HG03025 (cell line): Measurements from ENCODE around the gene C2CD4D.

ENCODE experiments used
- ATAC-seq: cut with Tn5 transposase; IDR thresholded peaks from one replicate; pipeline ENCODE4 v1.9.1; 2021; ENCODE audit warnings: mild to moderate bottlenecking, moderate library complexity; ENCODE audit not compliant: unreplicated experiment, low FRiP score

C2CD4D gene

DNA sequence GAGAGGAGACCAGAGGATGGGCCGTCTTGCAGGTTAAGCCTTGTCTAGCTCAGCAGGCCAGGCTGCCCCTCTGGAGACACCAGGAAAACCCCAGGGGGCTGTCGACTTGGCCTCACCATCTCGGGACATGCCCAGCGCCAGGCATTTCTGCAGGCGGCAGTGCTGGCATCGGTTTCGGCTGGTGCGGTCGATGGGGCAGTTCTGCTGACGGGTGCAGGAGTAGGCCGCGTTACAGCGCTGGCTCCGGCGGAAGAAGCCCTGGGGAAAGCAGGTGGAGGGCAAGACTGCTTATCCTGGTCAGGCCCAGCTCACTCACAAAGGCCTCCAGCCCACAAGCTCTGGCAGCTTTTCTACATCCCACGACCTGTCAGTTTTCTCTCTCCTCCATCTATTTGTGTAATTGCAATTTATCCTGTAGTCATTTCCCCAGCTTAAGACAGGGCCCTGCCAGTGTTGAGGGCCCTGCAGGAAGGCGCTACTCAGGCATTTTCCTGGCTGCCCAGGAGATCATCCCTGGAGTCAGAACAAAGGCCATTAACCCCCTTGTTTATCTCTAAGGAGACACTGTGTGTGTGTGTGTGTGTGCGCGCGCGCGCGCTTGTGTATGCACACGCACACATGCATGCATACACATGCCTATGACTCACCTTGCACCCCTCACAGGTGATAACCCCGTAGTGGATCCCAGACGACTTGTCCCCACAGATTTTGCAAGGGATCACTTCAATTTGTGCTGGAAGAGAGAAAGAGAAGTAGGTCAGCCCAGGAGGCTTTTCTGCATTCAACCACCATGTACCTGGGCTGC lies 22.9 kb downstream of the C2CD4D start:
- no peak for ATAC-seq

DNA sequence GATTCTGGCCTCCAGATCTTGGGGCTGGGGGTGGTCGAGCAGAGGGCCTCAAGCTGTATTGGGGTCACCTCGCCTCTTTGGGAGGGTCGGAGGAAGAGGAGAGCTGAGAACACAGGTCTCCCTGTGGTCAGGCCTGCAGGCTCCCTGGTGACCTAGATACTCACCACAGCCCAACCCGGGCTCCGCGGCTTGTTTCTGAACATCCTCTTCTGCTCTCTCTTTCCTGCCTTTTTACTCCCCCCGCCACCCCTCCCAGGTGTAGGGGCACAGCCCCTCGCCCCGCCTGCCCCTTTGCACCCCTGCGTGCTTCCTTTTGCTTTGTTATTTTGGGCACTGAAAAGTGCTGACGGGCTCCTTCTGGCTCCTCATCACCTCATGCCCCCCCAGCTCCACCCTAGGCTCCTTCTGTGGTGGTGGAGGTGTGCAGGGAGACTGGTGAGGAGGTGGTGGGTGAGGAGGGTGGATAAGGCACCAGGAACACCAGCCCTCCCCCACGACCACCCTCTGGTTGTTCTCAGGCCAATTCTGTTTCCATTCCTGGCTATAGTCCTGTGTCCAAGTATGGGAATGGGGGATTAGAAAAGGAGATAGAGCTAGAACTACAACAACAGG lies 23.8 kb downstream of the C2CD4D start:
- ATAC-seq: no peak

DNA sequence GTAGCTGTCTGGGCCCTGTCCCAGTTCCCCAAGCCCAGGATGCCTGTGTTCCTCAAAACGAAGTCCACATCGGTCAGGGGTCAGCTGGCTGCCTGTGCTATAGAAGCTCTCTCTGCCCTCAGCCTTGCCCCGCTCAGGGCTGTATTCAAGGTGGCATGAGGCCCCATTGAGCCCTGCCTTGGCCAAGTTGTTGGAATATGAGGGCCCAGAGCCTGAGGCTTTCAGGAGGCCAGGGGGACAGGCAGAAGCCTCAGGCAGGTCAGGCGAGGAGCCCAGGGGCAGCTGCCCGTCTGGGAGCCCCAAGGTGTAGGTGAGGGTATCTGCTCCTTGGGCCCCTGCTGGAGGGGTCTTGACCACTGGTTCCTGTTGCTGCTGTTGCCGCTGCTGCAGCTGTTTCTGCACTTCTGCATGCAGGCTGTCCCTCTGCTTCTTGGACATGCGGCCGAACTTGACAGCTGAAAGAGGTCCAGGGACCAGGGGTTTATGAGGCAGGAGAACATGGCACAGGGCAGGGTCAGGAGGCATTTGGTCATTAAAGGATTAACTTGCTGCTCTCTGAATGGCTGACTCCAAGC lies 24.6 kb downstream of the C2CD4D start:
- no peak for ATAC-seq

DNA sequence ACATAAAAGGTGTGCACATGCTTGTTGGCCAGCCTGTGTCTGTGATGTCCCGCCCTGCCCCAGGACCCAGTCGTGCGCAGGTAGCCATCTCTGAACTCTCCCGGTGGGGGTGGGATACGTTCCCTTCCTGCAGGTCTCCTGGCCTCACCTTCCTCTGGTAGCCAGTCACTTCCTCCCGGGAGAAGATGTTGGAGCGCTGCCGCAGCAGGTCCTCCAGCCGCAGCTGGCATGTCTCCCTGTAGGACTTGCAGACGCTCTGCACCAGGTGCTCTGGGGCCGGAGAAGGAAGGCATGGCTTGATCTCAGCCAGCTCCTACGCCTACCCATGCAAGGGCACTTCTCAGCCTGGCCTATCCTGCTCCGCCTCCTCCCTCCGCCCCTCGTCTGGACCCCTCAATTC lies 25.2 kb downstream of the C2CD4D start:
- no peak for ATAC-seq

DNA sequence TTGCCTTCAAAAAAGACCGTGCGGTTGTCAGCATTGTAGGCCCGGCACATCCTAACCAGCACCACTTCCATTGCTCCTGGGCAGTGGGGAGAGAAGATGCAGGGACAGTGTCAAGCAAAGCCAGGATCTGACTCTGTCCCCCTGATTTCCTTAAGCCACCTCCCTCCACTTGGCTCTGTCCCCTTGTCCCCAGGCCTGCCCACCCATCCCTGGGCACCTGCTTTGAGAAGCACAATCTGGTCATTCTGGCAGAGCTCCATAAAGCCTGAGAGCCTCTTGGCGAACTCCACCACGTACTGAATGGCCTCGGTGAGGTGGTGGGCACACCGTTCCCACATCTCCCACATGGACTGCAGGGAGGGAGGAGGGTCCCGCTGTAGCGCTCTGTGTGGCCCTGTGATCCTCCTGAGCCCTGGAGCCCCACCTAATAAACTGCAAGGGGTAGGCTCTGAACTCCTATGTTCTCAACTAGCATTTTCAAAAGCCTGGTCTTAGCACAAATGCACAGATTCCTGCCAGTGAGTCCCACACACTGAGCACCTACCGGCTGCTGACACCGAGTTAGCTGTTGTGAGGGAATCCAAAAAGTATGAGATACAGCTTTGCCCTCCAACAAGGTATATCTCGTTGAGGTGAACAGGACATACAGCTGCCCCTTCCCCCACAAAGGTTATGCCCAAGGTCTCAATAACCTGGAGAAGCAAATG lies 26.2 kb downstream of the C2CD4D start:
- no peak for ATAC-seq

DNA sequence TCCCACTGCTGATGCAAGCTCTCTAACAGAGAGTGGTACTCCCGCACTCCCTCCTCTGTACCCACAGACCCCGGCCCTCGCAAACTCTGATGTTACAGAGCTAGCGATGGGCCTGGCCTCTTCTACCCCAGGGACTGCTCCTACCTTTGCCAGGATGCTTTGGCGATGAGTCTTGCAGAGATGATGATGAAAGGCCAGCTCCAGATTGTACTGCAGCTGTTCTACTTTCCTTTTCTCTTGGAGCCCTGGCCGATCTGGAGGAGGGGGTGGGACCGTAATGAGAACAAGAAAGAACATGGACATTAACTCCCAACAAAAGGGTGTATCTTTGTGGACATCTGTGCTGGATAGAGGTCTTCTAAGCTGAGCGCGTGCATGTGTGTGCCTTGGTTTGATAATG lies 28.4 kb downstream of the C2CD4D start:
- ATAC-seq: no peak

DNA sequence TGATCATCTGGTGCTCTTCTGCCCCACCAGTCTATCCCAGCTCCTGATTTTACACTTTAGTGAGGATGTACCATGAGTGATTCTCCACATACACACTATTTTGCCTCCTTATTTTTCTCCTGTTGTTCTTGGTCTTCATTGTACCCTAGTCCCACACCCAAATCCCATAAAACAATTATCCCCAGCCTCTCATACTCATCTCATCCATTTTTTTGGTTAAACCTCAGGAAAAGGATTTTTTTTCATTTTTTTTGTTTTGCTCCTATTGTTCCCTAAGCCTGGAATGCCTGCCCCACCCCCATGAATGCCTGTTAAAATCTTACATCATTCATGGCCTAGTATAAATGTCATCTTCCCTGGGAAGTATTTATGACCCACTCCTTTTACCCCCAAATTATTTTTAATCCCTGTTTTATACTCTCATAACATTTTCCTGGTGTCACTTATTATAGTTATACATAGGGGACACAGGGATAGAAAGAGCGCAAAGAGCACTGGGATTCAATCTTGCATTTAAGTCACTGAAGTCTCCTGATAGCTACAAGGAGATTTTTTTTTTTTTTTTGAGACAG lies 29.5 kb downstream of the C2CD4D start:
- ATAC-seq: no peak

DNA sequence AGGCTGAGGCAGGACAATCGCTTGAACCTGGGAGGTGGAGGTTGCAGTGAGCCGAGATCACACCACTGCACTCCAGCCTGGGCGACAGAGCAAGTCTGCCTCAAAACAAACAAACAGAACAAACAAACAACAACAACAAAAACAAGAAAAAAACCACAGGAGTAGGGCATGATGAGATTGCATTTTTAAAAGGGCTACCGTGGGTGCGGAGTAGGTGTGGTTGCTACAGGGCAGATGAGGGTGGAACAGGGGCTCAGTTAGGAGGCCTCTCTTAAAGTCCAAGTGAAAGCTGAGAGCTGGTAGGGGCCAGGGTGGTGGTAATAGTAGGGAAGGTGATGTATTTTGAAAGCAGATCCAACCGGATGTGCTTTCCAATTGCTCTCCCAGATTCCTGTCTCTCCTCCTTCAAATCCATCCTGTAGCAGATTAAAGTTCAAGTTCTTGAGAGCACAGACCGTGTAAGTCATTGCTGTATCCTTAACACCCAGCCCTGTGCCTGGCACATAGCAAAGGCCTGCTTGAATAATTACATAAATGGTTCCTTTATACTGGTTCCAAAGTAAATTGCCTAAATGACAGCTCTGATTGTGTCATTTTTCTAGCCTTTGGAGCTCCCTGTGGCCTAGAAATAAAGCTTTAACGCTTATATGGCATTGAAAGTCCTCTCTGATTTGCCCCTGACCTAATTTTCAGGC lies 30.2 kb downstream of the C2CD4D start:
- no peak for ATAC-seq

DNA sequence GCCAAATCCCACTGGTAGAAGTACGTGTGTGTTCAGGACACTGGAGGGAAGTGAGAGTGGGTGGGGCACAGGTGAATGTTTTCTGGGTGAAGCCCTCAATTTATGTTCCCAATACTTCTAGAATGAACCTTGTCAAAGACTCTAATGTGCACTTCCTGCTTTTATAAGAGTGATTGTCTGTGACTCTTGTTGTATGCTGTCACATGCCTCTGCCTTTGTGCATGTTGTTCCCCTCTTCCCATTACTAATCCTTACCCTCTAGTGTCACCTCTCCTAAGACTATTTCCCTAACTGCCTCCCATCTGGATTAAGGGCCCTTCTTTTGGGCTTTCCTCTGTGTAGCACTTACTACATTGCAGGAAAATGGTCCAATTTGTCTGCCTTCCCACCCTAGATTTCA lies 31.9 kb downstream of the C2CD4D start:
- ATAC-seq: no peak

DNA sequence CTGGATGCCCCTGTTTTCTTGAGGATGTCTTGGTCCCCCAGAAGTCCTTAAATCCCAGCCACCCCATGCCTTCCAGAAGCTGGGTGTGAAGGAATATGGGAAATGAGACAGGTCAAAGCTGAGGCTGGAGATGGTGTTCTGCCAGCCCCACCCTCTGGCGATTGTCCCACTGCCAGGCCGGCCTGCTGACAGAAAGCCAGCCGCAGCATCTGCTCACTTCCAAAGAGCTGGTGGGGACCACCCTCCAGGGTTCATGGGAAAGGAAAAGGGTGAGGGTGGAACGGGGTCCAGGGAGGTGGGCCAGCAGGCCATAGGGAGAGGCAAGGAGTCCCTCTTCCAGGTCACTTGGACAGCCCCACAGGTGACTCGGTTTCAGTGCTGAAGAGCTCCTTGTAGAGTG lies 32.5 kb downstream of the C2CD4D start:
- ATAC-seq: no peak

DNA sequence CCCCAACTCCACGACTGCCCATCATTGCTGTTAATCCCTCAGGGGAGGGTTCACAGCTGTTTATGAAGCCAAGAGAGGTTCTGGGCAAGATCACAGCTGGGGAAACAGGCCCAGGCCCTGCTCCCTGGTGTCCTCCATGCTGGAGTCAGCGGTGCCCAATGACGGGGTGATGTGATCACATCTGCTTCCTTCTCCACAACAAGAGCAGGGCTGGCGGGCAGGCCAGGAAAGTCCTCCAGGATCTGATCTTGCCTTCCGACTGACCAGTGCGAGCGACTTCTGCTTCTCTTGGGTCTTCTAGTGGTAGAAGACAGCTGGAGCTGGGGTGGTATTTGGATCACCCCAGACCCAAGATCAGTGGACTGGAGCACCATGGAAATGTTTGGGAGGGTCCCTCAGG lies 33.5 kb downstream of the C2CD4D start:
- no peak for ATAC-seq

DNA sequence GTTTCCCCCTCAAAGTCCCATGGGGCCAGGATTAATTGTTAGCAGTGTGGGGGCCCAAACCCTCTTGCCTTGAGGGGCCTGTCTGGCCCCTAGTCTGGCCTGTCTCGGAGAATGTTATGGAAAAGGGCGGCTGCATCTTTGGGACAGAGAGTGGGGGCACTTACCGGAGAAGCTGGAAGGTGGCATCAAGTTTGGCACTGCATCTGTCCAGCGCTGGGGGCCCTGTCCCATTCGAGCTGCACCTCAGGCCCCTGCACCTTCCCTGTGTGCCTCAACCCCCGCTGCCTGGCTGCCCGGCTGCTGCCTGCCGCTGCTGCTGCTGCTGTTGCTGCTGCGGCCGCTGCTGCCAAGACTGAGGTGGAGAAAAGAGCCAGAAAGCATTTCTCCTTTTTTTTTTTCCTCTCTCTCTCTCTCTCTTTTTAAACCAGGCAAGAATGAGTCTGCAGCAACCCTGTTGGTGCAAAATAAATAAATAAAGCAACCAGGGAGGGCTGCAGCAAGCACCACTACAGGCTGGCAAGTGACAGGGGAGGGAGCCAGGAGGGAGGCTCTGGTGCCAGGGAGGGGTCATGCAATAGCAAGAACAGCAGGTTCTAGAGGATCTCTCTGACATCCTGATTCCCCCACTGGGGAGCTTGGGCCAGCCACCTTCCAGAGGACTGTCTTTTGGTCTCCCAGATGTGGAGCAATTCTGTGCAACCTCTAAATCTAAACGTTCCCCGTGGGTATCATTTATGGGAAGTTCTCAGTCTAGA lies 34.4 kb downstream of the C2CD4D start, which contains the start of gene LINGO4:
Gene LINGO4 (minus strand): TSS at position 354 of the 755 bp plus-strand sequence. CDS start 2,715 bp downstream, outside the sequence.
- ATAC-seq: no peak

DNA sequence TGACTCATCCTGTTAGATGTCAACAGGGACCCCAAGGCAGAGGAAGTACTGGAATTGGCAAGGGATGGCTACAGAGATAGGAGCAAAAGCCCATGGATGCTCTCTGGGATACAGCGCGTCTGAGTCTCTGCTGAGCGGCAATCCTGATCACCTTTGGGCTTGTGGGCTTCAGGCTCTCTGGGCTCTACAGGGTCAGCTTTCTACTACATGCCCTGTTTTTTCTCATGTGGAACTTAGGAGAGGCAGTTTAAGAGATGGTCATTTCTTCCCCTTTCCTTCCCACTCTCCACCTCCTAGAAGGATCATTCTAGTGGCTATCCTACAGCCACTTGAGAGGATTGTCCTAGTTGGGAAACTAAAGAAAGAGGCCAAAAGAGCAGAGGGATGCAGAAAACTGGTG lies 35.7 kb downstream of the C2CD4D start:
- no peak for ATAC-seq

DNA sequence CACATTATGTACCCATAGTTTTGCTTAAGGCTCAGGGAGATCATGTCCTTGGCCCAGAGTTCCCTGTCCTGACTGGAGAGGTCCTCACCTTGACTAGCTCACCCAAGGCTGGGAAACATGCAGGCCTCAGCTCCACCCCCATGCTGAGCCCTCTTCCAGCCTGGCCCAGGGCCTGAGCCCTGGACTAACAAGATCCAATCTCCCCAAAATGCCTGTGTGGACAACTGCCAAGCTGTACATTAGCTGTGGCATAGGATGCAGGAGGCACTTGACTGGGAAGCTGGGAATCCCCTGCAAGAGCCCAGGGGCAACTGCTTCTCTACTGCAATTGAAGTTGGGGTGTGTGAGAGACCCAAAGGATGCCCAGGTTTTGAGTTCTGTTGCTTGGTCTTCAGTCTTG lies 36.5 kb downstream of the C2CD4D start:
- ATAC-seq: no peak

DNA sequence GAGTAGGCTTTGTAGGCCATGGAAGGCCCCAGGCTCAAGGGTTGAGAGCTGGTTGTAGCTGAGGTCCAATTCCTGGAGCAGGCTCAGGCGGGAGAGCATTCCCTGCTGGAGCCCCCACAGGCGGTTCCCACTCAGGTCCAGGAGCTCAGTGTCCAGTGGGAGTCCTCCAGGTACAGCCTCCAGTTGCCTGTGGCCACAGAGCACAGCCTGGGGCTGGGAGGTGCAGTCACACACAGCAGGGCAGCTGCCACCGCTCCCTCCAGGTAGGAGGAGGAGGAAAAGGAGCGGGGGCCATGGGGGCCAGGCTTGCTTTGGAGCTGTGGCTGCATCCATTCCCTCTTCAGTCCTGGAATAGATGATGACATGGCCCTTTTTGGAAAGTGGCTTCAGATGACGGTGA lies 37.2 kb downstream of the C2CD4D start:
- no peak for ATAC-seq

DNA sequence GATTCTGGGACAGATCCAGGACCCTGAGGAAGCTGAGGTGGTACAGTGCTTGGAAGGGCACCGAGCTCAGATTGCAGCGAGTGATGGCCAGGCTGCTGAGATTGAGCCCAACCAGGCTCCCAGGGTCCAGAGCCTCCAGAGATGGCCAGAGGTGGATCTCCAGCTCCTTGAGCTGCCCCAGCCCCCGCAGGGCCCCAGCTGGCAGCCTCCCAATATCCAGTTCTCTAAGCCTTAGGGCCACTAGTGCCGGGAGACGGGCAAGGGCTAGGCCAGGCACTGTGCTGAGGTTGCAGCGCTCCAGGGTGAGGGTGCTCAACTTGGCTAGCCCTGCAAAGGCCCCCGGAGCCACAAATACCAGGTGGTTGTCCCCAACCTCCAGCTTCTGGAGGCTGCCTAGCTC lies 37.8 kb downstream of the C2CD4D start:
- ATAC-seq: no peak

DNA sequence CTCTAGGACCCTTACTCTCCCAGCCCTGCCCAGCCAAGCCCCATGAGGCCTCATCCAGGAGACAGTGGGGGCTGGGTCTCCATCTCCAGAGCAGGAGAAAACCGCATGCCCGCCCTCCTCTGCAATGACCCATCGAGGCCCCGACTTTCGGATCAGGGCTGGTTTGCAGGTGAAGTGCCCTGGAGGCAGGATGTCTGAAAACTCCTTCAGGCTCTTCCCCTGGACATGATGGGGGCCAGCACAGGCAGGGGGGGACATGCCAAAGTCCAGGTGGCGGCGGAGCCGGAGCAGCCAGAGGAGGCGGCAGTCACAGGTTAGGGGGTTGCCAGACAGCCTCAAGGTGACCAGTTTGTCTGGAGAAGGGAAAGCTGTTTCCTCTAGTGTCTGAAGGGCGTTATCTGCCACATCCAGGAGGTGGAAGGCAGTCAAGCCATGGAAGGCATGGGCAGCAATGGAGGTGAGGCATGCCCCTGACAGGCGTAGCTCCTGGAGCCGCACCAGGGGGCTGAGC lies 38.3 kb downstream of the C2CD4D start:
- ATAC-seq: no peak

DNA sequence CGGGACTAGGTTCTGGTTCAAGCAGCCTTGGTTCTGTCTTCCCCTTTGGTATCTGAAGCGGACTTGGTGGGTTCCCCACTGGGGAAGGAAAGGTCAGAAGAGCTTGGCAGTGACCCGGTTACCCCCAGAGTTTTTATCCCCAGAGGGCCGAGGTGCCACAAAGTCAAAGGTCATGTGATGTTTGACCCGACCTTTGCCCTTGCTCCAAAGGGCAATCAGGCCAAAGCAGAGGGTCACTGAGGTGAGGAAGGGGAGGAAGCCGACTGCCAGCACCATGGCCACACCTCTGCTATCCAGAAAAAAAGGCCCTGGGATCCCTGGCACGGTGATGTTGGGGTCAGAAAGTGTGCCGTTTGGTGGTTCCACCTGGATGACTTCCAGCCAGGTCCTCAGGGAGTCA lies 38.8 kb downstream of the C2CD4D start:
- no peak for ATAC-seq
